SK-N-SH treated with all-trans-retinoic acid at 6 μM for 48 hours (cell line): ENCODE results near the gene ALPL.

Experiments used
- BACH2 ChIP-seq: fragments of 250-450 bp; sonication (Bioruptor Pico); IDR thresholded peaks from 2 replicates; pipeline ENCODE4 v1.9.0; 2021; ENCODE audit warnings: mild to moderate bottlenecking, borderline replicate concordance
- PATZ1 ChIP-seq: fragments of 250-450 bp; sonication (Bioruptor Pico); IDR thresholded peaks from 2 replicates; pipeline ENCODE4 v1.8.0; 2020; ENCODE audit warnings: mild to moderate bottlenecking, moderate library complexity, borderline replicate concordance
- PPARA ChIP-seq: fragments of 250-450 bp; sonication (Bioruptor Pico); IDR thresholded peaks from 2 replicates; pipeline ENCODE4 v1.5.0; 2020; ENCODE audit warnings: mild to moderate bottlenecking, borderline replicate concordance
- RARB ChIP-seq: fragments of 250-450 bp; sonication (Bioruptor Pico); IDR thresholded peaks from 2 replicates; pipeline ENCODE4 v1.8.0; 2021; ENCODE audit warnings: mild to moderate bottlenecking, moderate library complexity
- ZFP30 ChIP-seq: fragments of 450-650 bp; formaldehyde crosslinking; IDR thresholded peaks from 2 replicates; pipeline ENCODE4 v1.5.0; 2022; ENCODE audit warnings: mild to moderate bottlenecking, moderate library complexity
- ZNF565 ChIP-seq: fragments of 450-650 bp; formaldehyde crosslinking; conservative IDR thresholded peaks from 2 replicates; pipeline ENCODE4 v1.5.0; 2020; ENCODE audit warnings: low read depth, mild to moderate bottlenecking, moderate library complexity

GRCh38 chr1:21567241-21568005, 58.2 kb downstream of the ALPL start:
- no peak for TF ChIP-seq ZNF565 (CRISPR knock-in tag)
- TF ChIP-seq PPARA (CRISPR knock-in tag), result no peak
- TF ChIP-seq PATZ1 (CRISPR knock-in tag), result no peak
- TF ChIP-seq ZFP30 (CRISPR knock-in tag), result no peak
- no peak for TF ChIP-seq BACH2 (CRISPR knock-in tag)
- TF ChIP-seq RARB, result no peak
